HG02973 (cell line): ENCODE measurements around the gene GNAZ.

Source experiments
- ATAC-seq: cut with Tn5 transposase; IDR thresholded peaks from one replicate; pipeline ENCODE4 v1.9.1; 2021; ENCODE audit warnings: moderate library complexity; ENCODE audit not compliant: unreplicated experiment

Gene GNAZ

DNA sequence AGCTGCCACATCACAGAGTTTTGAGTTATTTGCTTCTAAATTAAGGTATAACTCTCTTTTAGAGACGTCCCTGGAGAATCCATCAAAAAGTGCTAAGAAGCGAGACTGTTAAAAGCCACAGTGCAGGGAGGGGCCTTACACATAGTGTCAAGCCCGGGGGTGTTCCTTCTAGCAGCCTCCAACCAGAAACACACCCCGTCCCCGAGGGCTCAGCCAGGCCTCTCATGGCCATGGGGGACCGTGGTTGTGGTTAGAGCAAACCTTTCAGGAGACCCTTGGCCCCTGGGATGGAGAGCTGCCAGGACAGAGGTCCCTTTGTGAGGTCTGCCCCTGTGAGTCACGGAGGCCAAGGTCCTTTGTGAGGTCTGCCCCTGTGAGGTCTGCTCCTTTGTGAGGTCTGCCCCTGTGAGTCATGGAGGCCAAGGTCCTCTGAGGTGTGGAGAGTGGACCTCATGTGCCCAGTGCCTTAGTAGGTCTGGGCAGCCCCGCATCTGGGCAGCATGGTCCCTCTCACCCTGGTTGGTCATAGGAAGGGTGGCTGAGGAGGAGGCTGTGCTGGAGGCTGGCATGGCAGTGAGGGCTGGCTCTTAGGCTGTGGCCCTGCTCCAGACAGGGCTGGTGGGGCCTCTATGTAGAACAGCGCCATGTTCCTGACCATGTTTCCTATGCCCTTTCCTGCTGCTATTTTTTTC, 5.4 kb downstream of the GNAZ start:
- ATAC-seq, result no peak

DNA sequence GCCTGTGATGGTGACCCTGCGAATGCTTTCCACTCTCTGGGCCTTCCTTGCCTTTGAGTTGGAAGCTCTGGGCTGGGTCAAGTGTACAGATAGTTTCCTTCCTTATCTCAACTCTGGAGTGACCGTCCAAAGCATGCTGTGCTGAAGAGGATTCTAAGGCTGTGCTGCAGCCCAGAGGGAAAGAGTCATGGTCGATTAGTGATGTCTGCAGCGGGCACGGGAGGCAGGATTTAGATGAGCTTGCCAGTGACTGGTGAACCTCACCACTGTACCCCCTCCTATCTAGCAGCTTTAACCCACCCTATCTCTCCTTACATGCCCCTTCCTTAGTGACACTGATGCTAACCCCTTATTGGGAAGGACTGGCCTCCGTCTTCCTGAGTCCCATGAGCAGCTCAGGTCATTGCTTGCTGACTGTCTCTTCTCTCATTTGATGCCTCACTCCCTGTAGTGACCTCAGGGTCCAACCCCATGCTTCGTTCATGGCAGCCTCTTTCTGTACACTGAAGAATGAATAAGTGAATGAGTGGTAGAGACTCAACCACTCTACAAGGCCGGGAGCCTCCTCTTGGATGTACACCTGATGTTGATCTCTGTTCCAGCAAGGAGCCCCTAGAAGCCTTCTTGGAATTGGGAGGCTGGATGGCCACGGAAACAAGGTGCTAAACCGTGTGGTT, 6.7 kb downstream of the GNAZ start:
- ATAC-seq, result no peak

GRCh38 chr22:23077627-23078461, 7.5 kb downstream of the GNAZ start:
- ATAC-seq, result no peak

DNA sequence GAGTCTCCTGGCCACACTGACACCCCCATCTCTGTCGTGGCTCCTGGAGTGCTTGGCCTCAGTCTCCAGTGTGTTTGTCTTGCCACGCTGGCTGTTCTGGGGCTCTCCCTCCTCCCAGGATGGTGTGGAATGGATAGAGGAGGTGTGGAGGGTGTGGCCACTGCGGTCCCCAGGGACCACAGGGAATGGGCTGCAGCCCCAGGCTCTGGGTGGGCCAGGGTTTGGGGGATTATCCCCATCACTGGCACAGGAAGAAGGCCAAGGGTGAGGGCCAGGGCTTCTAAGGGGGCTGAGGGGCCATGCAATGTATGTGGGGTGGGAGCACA, 8.1 kb downstream of the GNAZ start:
- no peak for ATAC-seq

GRCh38 chr22:23079240-23079768, 9.0 kb downstream of the GNAZ start:
- no peak for ATAC-seq

DNA sequence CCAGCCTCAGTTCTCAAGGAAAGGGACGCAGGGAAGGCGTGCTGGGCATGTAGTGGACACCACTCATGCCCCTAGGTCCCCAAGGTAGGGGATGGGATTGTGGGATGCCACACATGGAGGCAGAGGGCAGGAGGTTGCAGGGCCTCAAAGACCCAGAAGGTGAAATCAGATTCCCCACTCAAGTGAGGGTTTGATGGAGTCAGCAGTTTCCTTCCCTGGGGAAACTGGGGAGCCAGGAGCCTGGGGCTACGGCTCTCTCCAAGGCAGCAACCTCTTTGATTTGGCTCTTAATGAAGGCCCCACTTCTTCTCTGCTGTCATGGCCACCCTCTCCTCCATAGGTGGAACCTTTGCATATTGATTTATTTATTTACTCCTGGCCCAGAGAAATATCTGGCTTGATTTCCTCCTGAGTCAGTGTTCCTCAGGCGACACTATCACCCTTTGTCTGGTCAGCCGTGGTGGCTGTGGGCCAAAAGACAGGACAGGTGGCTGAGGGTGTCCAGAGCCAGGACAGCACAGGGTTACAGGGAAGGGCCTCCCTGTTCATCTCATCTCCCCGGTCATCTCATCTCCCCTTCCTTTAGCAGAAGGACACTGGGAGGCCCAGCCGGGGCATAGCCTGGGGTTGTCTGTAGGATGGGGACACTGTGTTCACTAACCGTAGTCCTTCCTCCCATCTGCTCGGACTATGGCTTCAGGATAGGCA, 9.6 kb downstream of the GNAZ start:
- ATAC-seq, result no peak

GRCh38 chr22:23080613-23081290, 10.4 kb downstream of the GNAZ start:
- ATAC-seq, result no peak

GRCh38 chr22:23082534-23083314, 12.4 kb downstream of the GNAZ start:
- no peak for ATAC-seq

- ATAC-seq, result no peak
Measured at GRCh38 chr22:23083315-23084021, 13.1 kb downstream of the GNAZ start.

DNA sequence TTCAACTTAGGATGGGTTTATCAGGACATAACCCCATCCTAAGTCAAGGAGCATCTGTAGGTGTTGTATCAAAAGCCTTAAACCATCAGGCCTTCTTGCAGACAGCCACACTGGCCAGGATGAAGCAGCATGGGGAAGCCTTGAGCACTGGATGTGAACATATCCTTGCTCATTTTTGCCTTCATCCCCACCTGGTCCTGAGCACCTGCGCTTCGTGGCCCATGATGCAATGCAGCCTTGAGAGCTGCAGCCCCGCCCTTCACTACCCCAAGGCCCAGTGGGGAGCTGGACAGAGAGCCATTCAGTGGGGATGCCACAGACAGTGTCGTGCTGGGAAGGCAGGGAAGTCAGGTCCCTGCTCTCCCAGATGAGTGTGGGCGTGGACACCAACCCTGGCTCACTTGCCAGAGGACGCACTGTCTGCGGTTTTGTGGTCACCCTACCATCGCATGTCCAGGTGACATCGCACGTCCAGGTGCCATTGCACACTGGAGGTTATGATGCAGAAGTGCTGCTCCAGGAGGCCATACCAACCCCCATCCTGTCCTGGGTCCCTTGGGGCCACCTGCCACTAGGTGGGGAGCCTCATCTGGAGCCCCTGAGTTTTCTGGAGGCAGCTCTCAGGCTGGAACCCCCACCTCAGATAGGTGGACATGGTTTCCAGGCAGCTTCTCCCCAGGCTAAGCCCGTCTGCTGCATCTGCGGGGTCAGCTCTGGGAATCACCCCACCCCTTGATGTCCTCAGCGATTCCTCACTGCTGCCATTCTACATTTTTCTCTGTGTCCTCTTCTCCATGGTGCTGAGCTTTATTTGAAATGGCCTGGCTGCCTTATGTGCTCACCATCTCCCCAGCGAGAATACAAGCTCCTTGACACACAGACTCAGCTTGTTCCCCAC, 14.4 kb downstream of the GNAZ start:
- no peak for ATAC-seq

DNA sequence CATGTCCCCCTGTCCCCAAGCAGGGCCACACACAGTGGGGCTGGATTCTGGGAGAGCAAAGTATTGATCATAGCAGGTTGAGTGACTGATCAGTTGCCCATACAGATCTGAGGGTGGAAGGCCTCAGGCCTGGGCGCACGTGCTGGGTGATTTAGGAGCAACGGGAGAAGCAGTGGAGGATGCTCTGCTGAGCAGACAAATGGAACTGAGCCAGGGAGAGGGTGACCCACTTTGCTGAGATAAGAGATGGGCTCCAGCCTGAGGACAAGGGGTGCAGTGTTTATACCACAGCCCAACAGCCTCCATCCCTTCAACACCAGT, 15.0 kb downstream of the GNAZ start:
- no peak for ATAC-seq

- no peak for ATAC-seq
Measured at GRCh38 chr22:23085785-23086184, 15.5 kb downstream of the GNAZ start.

DNA sequence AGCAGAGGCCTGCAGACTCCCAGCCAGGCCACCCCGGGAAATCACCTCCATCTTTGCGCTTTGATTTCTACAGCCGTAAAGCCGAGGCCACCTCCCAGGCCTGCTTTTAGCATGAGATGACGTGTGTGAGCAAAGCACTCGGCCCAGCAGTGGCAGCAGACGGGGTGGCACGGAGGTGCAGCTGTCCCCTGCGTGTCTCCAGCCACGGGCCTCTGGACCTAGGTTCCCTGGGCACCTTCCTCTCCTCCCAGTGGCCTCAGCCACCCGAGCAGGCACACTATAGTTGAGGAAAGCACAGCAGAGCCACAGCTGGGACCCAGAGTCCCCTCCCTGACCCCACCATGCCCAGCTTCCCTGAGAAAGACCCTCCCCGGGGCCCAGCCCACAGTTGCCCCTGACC, 15.9 kb downstream of the GNAZ start:
- no peak for ATAC-seq

- ATAC-seq, result no peak
Measured at GRCh38 chr22:23086787-23087186, 16.5 kb downstream of the GNAZ start.

- no peak for ATAC-seq
Measured at GRCh38 chr22:23088199-23088604, 17.9 kb downstream of the GNAZ start.

- ATAC-seq, result no peak
Measured at GRCh38 chr22:23089010-23089409, 18.7 kb downstream of the GNAZ start.

- no peak for ATAC-seq
Measured at GRCh38 chr22:23089633-23090456, 19.5 kb downstream of the GNAZ start.

GRCh38 chr22:23090457-23090835, 20.1 kb downstream of the GNAZ start:
- ATAC-seq, result no peak
